NT2/D1 (cell line): ENCODE data around the gene TNFSF12.

Source experiments
- SUZ12 ChIP-seq: IDR thresholded peaks from 2 replicates; pipeline ENCODE4 v1.6.1; 2011; ENCODE audit not compliant: insufficient read length, insufficient read depth; ENCODE audit errors: extremely low read depth
- YY1 ChIP-seq: IDR thresholded peaks from 2 replicates; pipeline ENCODE4 v1.6.1; 2011; ENCODE audit not compliant: insufficient read length, insufficient read depth

DNA sequence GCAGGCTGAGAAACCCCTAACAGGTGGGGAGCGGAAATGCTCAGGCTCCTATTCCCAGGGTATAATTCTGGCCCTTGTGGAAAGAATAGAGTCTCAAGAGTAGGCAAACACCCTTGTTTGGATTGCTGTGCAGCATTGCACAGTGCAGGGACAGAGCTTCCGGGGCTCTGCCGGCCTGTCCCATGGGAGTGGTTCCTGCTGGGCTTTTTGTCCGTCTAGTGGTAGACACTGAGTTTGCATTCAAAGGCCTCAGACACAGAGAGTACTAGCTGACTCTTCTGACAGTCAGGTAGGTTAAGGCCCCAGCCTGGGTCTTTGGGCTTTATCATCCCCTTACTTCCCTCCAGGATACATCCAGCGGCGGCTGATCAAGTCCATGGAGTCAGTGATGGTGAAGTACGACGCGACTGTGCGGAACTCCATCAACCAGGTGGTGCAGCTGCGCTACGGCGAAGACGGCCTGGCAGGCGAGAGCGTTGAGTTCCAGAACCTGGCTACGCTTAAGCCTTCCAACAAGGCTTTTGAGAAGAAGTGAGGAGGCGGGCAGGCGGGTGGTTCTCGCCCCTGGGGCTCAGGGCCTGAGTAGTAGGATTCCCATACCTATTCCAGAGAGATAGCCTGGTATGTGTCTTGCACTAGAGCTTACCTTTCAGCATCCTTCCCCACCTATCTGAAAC lies 46.5 kb upstream of the TNFSF12 start:
- TF ChIP-seq YY1: no peak
- no peak for TF ChIP-seq SUZ12
